GM18526 (cell line): Measurements from ENCODE around the gene EVI5.

ENCODE experiments used
- POLR2A ChIP-seq: IDR thresholded peaks from 3 replicates; pipeline ENCODE4 v1.6.1; 2011; ENCODE audit not compliant: insufficient read length; ENCODE audit errors: extremely low read depth

EVI5 gene

GRCh38 chr1:92536211-92536979 lies 248.5 kb downstream of the EVI5 start:
- no peak for TF ChIP-seq POLR2A

DNA sequence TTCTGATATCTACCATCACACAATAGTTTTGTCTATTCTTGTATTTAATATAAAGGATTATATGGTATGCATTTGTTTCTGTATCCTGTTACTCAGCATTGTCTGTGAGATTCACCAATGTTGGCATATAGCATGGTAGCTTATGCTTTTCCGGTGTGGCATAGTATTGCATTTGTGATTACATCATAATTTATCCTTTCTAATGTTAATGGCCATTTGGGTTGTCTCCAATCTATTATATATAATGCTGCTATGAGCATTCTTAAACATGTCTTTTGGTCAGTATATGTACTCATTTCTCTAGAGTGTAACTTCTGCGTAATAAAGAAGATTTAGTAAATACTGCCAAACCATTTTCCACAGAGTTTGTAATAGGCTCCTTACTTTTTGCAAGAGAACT lies 257.2 kb downstream of the EVI5 start:
- TF ChIP-seq POLR2A: no peak

DNA sequence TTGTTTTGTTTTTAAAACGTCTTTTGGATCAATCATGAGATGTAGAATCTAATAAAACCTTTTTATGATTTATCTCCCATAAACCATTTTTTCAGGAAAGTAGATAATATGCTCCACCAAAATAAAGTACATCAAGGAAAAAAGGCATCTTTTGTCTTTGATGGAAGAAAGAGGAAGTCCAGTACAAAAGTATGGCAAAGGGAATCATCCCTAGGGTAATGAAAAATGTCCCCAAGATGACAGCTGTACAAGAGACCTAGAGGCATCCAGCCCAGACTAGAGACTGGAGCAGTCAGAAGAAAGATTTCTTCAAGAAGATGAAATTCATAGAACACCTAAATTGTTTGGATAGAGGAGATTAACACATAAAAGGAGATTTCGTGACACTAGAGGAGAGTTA lies 265.9 kb downstream of the EVI5 start:
- no peak for TF ChIP-seq POLR2A

DNA sequence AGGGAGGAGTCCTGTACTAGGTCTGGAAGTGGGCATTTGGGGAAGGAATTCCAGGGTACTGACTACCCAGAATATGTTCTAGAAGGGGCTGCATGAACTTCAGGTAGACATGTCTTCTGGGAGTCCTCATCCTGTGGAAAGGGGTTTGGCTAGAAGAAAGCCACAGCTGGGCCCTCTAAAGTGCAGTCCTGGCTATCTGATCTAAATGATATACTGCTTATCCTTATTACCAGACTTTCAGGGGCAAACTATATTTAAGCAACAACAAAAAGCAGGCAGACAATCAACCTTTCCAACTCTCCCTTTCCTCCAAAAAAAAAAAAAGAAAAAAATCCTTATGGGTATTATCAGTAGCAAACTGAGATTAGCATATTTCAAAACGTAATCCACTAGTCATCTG lies 268.3 kb downstream of the EVI5 start:
- no peak for TF ChIP-seq POLR2A

- TF ChIP-seq POLR2A: no peak
These were observed 269.1 kb downstream of the EVI5 start for GRCh38 chr1:92515796-92516201.

DNA sequence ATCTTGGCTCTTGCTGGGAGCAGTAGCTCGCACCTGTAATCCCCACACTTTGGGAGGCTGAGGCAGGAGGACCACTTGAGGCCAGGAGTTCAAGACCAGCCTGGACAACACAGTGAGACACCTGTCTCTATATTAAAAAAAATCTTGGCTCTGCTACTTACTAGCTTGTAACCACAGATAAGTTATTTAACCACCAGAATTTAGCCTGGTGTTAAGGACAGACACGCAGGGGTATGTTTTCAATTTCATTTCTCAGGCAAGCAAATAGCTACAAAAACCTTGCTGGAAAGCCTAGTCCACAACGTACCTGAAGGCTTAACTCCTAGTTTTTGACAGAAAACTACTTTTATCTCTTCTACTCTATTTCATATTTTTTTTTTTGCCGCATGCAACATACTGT lies 273.4 kb downstream of the EVI5 start:
- TF ChIP-seq POLR2A: no peak

GRCh38 chr1:92509619-92510018 lies 275.3 kb downstream of the EVI5 start:
- no peak for TF ChIP-seq POLR2A

DNA sequence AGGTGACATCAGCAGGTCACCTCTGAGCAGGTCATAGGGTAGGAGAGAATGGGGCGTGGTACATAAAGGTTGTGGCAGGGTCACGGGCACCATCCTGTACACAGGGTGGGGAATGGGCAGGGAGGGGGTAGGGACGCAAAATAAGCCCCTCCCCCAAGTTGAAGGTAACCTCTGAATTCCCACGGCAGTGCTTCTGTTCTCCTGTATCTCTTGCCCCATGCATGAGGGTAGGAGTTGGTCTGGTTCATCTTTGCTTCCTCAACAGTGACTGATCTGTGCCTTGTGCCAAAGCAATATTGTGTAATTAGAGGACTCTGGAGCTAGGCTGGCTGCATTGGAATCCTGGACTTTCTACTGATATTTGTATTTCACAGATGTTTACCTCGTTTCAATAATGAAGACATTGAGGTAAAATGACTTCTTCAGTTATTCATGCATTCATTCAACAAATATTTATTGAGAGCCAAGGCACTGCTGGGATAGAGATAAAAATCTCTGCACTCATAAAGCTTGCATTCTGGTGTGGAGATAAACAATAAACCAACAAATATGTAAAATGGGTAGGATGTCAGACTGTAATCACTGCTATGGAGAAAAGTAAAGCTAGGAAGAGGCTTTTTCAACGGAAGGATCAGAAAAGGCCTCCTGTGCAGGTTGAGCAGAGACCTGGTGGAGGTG lies 279.8 kb downstream of the EVI5 start:
- no peak for TF ChIP-seq POLR2A

- no peak for TF ChIP-seq POLR2A
These were observed 280.5 kb downstream of the EVI5 start for GRCh38 chr1:92504291-92505014.

DNA sequence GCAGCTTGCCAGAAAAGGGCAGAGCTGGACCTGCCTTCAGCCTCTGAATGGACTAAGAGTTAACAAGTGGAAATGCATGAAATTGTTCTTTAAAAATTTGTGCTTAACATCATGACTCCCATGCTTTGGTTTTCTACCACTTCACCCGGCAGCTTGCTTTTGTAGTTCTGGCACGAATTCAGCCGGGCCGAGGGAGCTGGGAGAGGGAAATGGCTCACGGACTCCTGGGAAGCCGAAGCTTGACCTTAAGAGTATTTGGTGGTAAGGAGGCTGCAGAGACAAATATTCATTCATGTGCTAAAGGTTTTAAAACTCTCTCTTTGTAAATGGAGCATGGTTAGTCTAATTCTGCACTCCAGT lies 281.0 kb downstream of the EVI5 start:
- no peak for TF ChIP-seq POLR2A

- no peak for TF ChIP-seq POLR2A
These were observed 281.6 kb downstream of the EVI5 start for GRCh38 chr1:92503043-92503925.

- TF ChIP-seq POLR2A: no peak
These were observed 282.7 kb downstream of the EVI5 start for GRCh38 chr1:92502247-92502646.

GRCh38 chr1:92500552-92500951 lies 284.4 kb downstream of the EVI5 start:
- TF ChIP-seq POLR2A: no peak

DNA sequence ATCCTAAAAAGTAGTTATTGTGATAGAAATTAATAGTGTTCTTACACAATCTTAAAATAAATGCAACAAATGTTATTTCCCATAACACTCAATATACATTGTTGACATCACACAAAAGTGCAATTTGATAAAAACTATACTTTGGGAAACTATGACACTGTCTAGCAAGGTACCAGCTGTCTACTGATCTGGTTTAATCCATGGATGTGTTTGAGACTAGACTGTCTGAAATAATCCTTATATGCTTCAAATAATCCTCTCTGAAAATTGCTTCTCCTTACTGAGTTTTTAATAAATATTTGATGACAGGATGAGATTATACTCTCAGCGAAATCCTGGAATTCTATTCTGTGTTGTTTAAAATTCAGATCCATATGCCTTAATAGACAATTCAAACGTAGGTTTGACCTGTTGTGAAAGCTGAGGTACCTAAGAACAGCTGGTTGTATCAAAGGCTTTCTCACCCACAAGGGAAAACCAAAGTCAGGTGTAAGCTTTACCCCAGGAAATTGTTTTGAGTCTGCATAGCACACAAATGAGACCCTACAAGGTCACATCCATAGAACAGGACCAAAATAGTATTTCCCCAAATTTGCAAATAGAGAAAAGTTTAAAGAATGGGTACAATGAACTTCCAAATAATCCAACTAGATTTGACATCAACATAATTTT lies 289.4 kb downstream of the EVI5 start:
- TF ChIP-seq POLR2A: no peak

DNA sequence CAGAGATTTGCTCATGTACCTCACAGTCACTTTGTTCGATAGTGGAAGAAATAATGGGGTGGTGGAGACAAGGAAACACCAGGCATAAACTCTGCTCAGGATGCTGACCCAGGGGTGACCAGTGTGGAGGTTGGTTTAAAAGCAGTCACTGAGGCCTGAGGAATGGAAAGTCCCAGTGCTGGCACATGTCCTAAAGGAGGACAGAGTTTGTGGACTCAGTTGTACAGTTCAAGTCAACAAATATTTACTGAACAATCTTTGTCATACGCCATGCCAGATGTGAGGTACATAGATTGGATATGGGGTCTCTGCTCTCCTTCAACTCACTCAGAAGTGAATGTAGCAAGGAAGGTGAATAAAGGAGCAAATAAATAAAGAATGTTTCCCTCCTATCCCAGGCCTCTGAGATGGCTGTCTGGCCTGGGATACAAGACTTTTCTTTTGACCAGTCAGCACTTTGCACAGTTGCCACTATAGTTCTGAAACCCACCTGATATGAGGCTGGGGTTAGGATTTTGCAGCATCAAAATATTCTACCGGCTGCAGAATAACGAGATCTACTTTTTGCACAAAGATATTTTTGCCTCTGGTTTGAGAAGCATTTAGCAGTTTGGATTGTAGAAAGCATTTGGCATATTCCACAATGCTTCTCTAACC lies 290.3 kb downstream of the EVI5 start:
- TF ChIP-seq POLR2A: no peak

DNA sequence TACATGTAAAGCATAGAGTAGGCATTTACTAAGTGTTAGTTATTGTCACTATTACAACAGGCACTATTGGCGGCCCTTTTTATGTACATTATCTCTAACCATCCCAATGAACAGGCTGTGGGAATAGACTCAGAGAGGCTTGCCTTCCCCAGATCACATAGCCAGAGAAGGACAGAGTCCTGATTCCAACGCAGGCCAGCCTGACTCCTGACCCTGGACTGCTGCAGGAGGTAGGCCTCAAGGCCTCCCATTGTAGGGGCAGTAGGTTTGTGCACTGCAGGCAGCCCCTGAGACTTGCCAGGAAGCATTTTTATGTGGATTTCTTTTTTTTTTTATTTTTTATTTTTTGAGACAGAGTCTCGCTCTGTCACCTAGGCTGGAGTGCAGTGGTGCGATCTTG lies 291.8 kb downstream of the EVI5 start:
- TF ChIP-seq POLR2A: no peak
